ENCODE data around the gene CERS6.

GRCh38 chr2:168583064-168583709 is 127.1 kb downstream of the CERS6 start:
- TF ChIP-seq CTCF (IDR thresholded peaks at IDR 0.05) = no peak
- TF ChIP-seq POLR2A (IDR thresholded peaks at IDR 0.05) = no peak

Data from body of pancreas (tissue), 4 donors.